Spleen (tissue), 11 donors: Measurements from ENCODE around the gene MB. TPM values are rescaled to one million over a fixed set of nuclear protein-coding genes. Genes with fewer than 3 reads are reported as not detected.

Experiments used
- DNase-seq: peaks from one replicate; pipeline ENCODE4 v3.0.0-alpha.2; 2020
- H3K27ac ChIP-seq, 8 donors: fragments of 200-600 bp; sonication (generic) in 7 of 8; 1 replicate in 4 of 8; 2 replicates in 4 of 8; pipeline versions ENCODE4 v1.5.0 to v1.8.0; 2016 to 2021; ENCODE audit warnings: inconsistent platforms in 4 of 8, mild to moderate bottlenecking in 4 of 8, moderate library complexity in 1 of 8
- H3K27me3 ChIP-seq, 7 donors: fragments of 200-600 bp; sonication (generic) in 6 of 7; replicated peaks in 1 of 7; 1 replicate in 4 of 7; 2 replicates in 3 of 7; pipeline versions ENCODE4 v1.5.0 to v1.8.0; 2016 to 2021; ENCODE audit warnings: inconsistent platforms in 3 of 7, mild to moderate bottlenecking in 1 of 7
- H3K36me3 ChIP-seq, 6 donors: fragments of 200-600 bp; sonication (generic) in 5 of 6; 1 replicate in 4 of 6; 2 replicates in 2 of 6; pipeline versions ENCODE4 v1.5.0 to v1.8.0; 2016 to 2021; ENCODE audit warnings: inconsistent platforms in 2 of 6
- H3K4me1 ChIP-seq, 6 donors: fragments of 200-600 bp; sonication (generic) in 5 of 6; 1 replicate in 3 of 6; 2 replicates in 3 of 6; pipeline versions ENCODE4 v1.5.0 to v1.8.0; 2016 to 2021; ENCODE audit warnings: inconsistent platforms in 3 of 6
- H3K4me3 ChIP-seq, 8 donors: fragments of 200-600 bp; sonication (generic) in 7 of 8; 1 replicate in 4 of 8; 2 replicates in 4 of 8; pipeline versions ENCODE4 v1.5.0 to v1.8.0; 2016 to 2021; ENCODE audit warnings: inconsistent platforms in 4 of 8, mild to moderate bottlenecking in 4 of 8, moderate library complexity in 2 of 8
- H3K9me3 ChIP-seq, 8 donors: fragments of 200-600 bp; sonication (generic) in 7 of 8; 1 replicate in 4 of 8; 2 replicates in 4 of 8; pipeline versions ENCODE4 v1.5.0 to v1.8.0; 2016 to 2021; ENCODE audit warnings: inconsistent platforms in 4 of 8
- POLR2A ChIP-seq, 3 donors: fragments of 450-650 bp; IDR thresholded peaks; one replicate each; pipeline ENCODE4 v1.5.1; 2017; ENCODE audit warnings: antibody characterized with exemption in 3 of 3, mild to moderate bottlenecking in 1 of 3
- POLR2AphosphoS5 ChIP-seq, 3 donors: sonication (generic); formaldehyde crosslinking; IDR thresholded peaks; one replicate each; pipeline ENCODE4 v1.5.1; 2017; ENCODE audit warnings: antibody characterized with exemption in 3 of 3
- WGBS, 5 donors: extraction: QIAGEN DNeasy Blood & Tissue Kit in 3 of 5; methylation state at CpG; one replicate each; pipeline versions ENCODE4 v1.1.5 to v1.1.7; 2013 to 2018; 5-methylcytosine and 5-hydroxymethylcytosine counted together
- intact Hi-C: fragments of 100-400 bp; cut with DNase I; formaldehyde crosslinking; loops from one replicate; pipeline ENCODE4 v1.15.0; 2023; ENCODE audit warnings: low total_unique reads
- polyA plus RNA-seq, 3 donors: library from polyadenylated mRNA; stranded (reverse); fragments of 200-250 nt; gene quantifications; one replicate each; pipeline ENCODE4 v1.2.1, GENCODE V29; 2013
- total RNA-seq, 7 donors: library from RNA; depleted of rRNA in 3 of 7; stranded (reverse); fragments of >200 nt in 3 of 7; fragmentation: NEBNext Ultra II Directional in 4 of 7; extraction: Animal tissue kit (Norgen Biotek cat#: 25700) in 4 of 7; gene quantifications; one replicate each; pipeline versions ENCODE4 v1.1.0 to v1.2.1, GENCODE V29; 2016 to 2021
- TF ChIP-seq, protein P1 (sequence below), 11 experiments: fragments of 200-600 bp in 7 of 11; fragments of 450-650 bp in 4 of 11; sonication (generic) in 4 of 11; IDR thresholded peaks in 8 of 11; conservative IDR thresholded peaks in 3 of 11; 1 replicate in 7 of 11; 2 replicates in 4 of 11; pipeline versions ENCODE4 v1.4.0 to v1.8.0; 2016 to 2021; ENCODE audit warnings: antibody characterized with exemption in 11 of 11, inconsistent platforms in 4 of 11, mild to moderate bottlenecking in 1 of 11
- donor health status: healthy with polysubstance abuse.
- donor health status: DM: no; HTN: no; CAD: no; lungs with moderate emphysema.
- donor health status: DM: no; HTN: no; CAD: no.
- donor health status: Bipolar disorder and iron deficiency.
- donor health status: healthy.
- donor health status: DM: no; HTN: no; CAD: no.
- donor health status: DM: yes; HTN: yes; CAD: no.

Gene MB
- total and polyA plus RNA-seq, 10 donors, result 0.64 to 5.0 (median 1.1) TPM; not detected in 6

DNA sequence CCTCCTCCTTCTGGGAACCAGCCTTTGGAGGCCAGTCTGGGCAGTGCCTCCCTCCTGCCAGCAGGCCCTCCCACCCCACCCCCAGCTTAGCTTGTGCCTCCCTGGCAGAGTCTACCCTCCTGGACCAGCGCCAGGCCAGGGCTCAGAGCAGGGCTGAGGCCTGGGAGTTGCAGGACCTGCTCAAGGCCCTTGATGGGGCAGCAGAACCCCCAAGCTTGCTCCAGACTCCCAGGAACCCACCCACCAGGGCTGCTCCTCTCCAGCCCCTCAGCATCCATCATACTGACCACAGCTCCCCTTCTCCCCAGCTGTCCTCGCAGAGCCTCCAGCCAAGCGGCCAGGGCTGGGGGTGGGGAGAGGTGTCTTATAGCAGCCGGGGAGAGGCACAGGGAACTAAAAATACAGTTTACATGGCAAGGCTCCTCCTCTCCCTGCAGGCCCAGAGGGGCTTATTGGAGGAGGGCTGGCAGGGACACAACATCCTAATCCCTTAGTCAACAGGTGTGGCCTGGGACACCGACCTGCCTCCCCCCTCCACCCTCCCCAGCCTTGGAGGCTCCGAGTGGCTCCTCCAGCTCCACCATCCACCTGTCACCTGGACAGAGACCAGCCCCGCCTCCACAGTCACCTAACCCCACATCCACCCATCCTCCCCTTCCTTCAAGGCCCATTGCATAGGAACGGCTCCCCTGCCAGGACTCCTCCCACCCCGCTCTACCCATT lies 5.2 kb upstream of the MB start:
- 81 to 94% (median 84%) methylated on average over 6 to 9 of the region's 9 CpGs for WGBS, 5 donors
- no peak overlapping the region for H3K4me3 ChIP-seq
- no peaks in the 10 kb centered on the region for H3K36me3 ChIP-seq
- H3K27ac ChIP-seq, result no peak overlapping the region
- H3K9me3 ChIP-seq, result no peaks in the 10 kb centered on the region
- TF ChIP-seq, protein P1, sequence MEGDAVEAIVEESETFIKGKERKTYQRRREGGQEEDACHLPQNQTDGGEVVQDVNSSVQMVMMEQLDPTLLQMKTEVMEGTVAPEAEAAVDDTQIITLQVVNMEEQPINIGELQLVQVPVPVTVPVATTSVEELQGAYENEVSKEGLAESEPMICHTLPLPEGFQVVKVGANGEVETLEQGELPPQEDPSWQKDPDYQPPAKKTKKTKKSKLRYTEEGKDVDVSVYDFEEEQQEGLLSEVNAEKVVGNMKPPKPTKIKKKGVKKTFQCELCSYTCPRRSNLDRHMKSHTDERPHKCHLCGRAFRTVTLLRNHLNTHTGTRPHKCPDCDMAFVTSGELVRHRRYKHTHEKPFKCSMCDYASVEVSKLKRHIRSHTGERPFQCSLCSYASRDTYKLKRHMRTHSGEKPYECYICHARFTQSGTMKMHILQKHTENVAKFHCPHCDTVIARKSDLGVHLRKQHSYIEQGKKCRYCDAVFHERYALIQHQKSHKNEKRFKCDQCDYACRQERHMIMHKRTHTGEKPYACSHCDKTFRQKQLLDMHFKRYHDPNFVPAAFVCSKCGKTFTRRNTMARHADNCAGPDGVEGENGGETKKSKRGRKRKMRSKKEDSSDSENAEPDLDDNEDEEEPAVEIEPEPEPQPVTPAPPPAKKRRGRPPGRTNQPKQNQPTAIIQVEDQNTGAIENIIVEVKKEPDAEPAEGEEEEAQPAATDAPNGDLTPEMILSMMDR (IDR thresholded peaks at IDR 0.05 in 8 of 11, conservative IDR thresholded peaks at IDR 0.05 in 3 of 11), result no peak
- no peak for TF ChIP-seq POLR2A (IDR thresholded peaks at IDR 0.05)
- TF ChIP-seq POLR2AphosphoS5 (IDR thresholded peaks at IDR 0.05), result no peak
- H3K27me3 ChIP-seq, result peaks cover 0 to 38% (median 0%) of the 10 kb centered on the region in 7 donors
- intact Hi-C loops, result loop anchor here (10.0 kb wide), 3 partner anchors 222 to 502 kb away; no protein-coding TSS in a partner anchor
- peaks cover 0 to 25% (median 11%) of the 10 kb centered on the region in 6 donors for H3K4me1 ChIP-seq
- DNase-seq, result no peak

DNA sequence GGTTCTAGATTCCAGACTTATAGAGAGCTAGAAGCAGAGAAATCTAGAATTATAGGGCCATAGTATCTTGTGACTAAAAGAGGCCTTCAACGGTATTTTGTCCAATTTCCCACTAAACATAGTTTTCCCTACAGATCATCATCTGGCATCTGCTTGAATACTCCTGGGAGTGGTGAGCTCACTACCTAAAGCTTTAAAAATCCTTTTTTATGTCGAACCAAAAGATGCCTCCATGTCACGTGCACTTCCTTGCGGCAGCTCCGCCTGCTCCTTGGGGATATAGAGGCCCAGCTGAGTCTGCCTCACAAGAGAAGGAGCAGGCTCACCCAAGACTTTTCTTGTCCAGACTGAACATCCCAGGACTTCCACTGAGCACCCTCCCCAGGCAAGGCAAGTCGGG lies 4.3 kb upstream of the MB start:
- WGBS, 5 donors, result 87 to 95% (median 91%) methylated on average over 6 of the region's 6 CpGs
- TF ChIP-seq POLR2A (IDR thresholded peaks at IDR 0.05), result no peak
- no peak for TF ChIP-seq POLR2AphosphoS5 (IDR thresholded peaks at IDR 0.05)
- TF ChIP-seq, protein P1 (IDR thresholded peaks at IDR 0.05 in 8 of 11, conservative IDR thresholded peaks at IDR 0.05 in 3 of 11), result no peak
- intact Hi-C loops, result loop anchor here (10.0 kb wide), 3 partner anchors 223 to 503 kb away; no protein-coding TSS in a partner anchor

DNA sequence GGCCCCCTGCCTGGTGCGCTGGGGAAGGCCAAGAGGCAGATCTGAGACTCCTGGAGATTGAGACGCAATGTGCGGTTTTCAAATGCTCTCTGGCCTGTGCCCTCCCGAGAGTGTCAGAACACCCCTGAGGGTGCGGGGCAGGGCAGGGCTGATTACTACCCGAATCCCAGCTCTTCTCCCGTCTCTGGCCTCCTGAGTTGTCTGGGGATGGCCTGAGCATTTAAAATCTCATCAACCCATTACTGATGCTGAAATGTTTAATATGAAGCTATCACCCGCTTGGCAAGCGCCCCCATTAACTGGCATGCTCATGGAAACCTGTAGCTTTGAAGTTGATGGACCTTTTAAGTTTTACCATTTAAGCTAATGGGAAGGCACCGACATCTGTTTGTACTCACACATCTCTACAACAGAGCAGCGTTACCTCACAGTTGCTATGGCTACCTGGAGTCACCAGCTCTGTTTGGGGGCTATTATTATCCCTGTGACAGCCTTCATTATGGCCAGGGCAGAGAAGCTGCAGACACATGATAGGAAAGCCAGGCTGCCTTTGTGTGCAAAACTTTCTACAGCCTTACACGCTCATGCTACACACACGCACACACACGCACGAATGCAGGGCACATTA lies 3.6 kb upstream of the MB start:
- Histone ChIP-seq H3K9me3 (no peaks in the 10 kb centered on the region), H3K4me3 (no peak overlapping the region), H3K27ac (no peak overlapping the region), H3K36me3 (no peaks in the 10 kb centered on the region), H3K27me3 (peaks cover 0 to 26% (median 0%) of the 10 kb centered on the region in 7 donors), H3K4me1 (peaks cover 0 to 14% (median 4%) of the 10 kb centered on the region in 6 donors)
- WGBS, 5 donors, result 83 to 94% (median 90%) methylated on average over 15 of the region's 15 CpGs
- no peak for DNase-seq
- intact Hi-C loops, result loop anchor here (10.0 kb wide), 3 partner anchors 224 to 504 kb away; no protein-coding TSS in a partner anchor
- TF ChIP-seq POLR2A (IDR thresholded peaks at IDR 0.05) (no peak), POLR2AphosphoS5 (IDR thresholded peaks at IDR 0.05) (no peak)
- TF ChIP-seq, protein P1 (IDR thresholded peaks at IDR 0.05 in 8 of 11, conservative IDR thresholded peaks at IDR 0.05 in 3 of 11), result no peak

More for the DNA sequence above, 4.3 kb upstream of the MB start:
- DNase-seq, result no peak
- H3K4me3 ChIP-seq, result no peak overlapping the region
- peaks cover 0 to 16% (median 4%) of the 10 kb centered on the region in 6 donors for H3K4me1 ChIP-seq
- H3K27me3 ChIP-seq, result peaks cover 0 to 33% (median 0%) of the 10 kb centered on the region in 7 donors
- H3K9me3 ChIP-seq, result no peaks in the 10 kb centered on the region
- H3K27ac ChIP-seq, result no peak overlapping the region
- H3K36me3 ChIP-seq, result no peaks in the 10 kb centered on the region
